Ramos (cell line): ENCODE data around the gene DBNL.

ENCODE experiments used
- in situ Hi-C: fragments of 300-500 bp; cut with MboI; formaldehyde crosslinking; loops from one replicate; pipeline ENCODE4 v1.14.3; 2022; ENCODE audit warnings: low sequenced_read_pairs; ENCODE audit not compliant: unreplicated experiment

DBNL gene

DNA sequence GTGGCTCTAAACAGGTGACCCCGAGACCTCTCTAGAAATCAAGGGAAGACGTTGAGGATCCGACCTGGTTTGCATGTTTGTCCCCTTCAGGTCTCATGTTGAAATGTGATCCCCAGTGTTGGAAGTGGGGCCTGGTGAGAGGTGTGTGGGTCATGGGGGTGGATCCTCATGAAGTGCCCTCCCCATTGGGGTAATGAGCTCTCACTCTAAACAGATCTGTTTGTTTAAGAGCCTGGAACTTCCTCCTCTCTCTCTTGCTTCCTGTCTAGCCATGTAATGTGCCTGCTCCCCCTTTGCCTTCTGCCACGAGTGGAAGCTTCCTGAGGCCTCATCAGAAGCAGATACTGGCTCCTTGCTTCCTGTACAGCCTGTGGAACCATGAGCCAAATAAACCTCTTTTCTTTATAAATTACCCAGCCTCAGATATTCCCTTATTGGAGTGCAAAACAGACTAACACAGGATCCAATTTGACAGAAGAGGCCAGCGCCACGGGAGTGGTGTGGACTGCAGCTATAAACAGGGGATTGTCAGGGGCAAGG lies 48.7 kb downstream of the DBNL start:
- in situ Hi-C loops, result loop anchor here (25.0 kb wide), 1 partner anchor 894 kb away; the partner anchor contains the start of gene MYO1G

DNA sequence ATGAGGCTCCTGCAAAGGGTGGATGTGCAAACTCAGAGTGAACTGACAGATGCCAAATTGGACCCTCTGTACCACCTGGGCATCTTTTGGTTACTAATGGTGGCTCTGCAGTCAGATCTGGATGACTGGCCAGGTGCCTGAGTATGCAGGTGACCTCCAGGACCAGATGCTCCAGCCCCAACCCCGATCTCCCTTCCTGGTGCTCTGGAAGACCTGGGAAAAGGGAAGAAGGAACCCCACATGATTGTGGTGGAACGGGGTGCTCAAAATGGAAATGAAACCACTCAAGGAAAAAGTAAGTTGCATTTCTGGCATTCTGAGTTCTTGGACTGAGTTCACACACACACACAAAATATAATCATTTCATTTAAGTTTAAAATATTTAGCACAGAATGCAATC lies 49.9 kb downstream of the DBNL start:
- in situ Hi-C loops, result loop anchor here (25.0 kb wide), 1 partner anchor 893 kb away; the partner anchor contains the start of gene MYO1G

DNA sequence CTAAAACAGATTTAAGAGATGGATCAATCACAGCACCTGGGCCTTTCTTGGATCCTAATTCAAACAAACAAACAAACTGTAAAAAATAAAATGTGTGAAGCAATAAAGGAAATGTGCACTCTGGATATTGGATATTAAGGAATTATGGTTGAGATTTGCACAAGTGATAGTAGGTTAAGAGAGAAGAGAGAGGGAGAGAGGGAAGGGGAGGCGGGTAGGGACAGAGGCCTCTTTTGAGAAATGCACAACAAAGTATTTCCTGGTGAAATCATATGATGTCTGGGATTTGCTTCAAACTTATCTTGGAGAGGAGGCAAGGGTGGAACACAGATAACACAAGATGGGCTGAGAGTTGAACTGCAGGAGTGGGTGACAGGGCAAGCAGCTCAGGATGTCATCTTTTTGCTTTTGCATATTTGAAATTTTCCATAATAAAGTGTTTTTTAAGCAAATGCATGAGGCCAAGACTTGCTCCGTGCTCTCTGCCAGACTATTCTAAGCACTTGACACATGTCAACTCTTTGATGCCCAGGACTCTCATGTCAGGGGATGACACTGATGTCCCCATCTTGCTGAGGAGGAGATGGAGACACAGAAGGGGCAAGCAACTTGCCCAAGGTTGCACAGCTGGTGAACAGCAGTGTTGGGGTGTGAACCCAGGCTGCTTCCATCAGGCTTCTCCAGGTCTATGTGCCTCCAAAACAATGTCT lies 50.5 kb downstream of the DBNL start:
- in situ Hi-C loops, result loop anchor here (25.0 kb wide), 1 partner anchor 892 kb away; the partner anchor contains the start of gene MYO1G

DNA sequence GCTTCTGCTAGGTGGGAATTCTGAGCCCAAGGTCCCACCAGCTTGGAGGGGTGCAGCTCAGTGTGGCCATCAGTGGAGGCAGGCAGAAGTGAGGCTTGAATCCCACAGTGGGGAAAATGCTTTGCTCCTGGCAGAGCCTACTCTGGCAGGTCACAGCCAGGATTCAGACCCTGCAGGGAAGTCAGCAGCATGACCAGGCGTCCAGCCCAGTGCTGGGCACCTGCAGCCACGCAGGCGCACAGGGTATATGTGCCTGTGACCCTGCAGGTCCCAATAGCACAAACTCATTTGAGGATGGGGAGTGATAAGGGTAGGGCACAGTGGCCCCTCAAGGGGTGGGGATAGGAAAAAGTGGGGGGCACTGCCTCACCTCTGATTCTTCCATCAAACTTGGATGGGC lies 51.3 kb downstream of the DBNL start:
- in situ Hi-C loops, result loop anchor here (25.0 kb wide), 1 partner anchor 892 kb away; the partner anchor contains the start of gene MYO1G

DNA sequence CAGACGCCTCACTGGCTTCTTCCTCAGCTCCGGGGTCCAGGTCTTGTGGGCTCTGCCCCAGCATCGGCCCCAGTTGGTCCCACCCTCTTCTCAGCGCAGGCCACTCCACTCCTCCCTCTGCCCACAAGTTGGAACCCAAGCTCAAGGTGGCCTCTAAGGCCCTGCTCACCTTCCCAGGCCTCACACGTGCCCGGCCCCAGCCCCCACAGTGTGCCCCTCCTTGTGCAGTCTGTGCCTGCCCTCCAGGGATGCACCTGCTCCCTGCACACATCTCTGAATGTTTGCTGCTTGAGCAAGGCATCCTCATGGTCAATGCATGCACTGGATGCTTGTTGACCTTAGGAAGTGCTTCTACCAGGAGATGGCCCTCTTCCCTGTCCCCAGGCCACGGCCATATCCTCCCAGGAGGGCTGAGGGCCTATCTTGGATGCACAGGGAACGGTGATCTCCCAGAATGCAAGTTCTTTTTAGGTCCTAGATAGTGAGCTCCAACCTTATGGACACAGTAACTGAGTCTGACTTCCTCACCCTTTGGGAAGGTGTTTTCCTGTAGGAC lies 51.9 kb downstream of the DBNL start:
- in situ Hi-C loops, result loop anchor here (25.0 kb wide), 1 partner anchor 891 kb away; the partner anchor contains the start of gene MYO1G

DNA sequence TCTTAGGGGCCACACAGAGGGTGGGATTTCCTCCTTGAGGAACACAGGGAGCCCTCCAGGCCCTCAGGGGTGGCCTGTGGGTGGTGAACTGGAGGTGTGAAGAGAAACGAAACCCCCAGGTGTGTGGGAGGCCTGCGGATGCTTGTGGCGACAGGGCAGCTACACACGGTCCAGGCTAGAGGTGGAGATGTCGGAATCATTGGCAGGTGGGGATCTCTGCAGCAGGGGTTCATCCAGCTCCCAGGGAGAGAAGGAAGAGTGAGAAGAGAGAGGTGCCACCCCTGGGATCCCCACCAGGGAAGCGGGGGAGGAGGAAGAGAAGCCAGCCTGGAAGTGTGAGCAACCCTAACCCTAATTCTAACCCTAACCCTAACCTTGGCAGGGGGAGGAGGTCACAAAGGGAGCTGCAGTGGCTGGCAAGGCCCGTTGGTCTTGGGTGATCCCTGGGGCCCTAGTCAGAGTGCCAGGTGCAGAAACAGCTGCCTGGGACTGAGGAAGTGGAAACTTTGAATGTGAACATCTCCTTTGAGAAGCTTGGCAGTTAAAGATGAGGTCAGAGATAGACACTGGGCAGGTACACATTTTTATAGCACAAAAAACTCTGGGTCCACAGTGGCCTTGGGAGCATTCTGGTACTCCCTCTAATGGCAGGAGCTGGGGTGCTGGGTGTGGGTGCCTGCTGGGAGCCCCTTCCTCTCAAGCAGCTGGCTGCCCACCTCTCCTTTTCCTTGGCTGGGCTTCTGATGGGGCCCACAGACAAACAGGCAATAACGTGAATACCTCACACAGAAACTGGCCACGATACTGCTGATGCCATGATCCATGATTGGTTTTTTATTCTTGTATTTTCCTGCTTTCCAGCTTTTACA lies 52.8 kb downstream of the DBNL start:
- in situ Hi-C loops, result loop anchor here (25.0 kb wide), 1 partner anchor 890 kb away; the partner anchor contains the start of gene MYO1G

DNA sequence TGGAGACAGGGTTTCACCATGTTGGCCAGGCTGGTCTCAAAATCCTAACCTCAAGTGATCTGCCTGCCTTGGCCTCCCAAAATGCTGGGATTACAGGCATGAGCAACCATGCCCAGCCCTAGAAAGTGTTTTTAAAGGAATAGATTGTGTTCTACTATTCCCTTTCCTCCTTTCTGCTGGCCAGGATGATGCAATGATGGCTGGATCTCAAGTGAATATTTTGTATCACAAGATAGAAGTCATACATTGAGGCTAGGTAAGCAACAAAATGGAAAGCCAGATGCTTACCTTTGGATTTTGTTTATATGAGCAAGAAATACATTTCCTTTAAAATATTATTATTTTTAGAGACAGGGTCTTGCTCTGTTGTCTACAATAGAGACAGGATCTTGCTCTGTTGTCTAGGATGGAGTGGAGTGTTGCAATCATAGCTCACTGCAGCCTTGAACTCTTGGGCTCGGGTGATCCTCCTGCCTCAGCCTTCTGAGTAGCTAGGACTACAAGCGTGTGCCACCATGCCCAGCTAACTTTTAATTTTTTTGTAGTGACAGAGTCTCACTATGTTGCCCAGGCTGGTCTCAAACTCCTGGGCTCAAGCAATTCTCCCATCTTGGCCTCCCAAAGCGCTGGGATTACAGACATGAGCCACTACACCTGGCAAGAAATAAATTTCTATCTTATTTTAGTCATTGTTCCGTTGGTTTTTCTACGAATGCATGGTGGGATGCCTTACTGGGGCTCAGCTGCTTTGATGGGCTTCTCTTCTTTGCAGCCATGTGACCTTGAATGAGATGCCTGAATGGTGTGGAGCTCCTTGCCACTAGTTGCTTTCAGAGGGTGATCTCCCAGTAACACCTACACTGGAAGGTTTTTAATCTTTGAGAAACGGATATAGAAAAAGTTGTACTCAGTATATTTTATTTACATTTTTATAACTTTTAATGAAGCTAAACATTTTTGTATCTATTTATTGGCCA lies 53.9 kb downstream of the DBNL start:
- in situ Hi-C loops, result loop anchor here (25.0 kb wide), 1 partner anchor 889 kb away; the partner anchor contains the start of gene MYO1G

DNA sequence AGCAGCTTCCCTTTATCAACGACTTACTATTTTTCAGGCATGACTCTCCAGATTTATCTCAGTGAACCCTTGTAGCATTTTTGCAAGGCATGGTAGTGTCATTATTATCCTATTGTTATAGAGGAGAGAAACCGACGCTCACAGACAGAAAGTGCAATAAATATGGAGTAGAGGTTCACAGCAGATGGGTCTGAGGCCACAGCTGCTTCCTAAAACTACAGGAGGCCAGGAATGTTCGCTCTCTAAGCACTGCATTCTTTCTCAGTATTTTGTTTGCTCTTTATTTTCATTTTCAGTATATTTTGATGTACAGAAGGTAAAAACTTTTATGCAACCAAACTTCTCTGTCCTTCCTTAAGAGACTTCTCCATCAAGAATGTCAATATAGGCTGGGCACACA lies 55.2 kb downstream of the DBNL start:
- in situ Hi-C loops, result loop anchor here (25.0 kb wide), 1 partner anchor 888 kb away; the partner anchor contains the start of gene MYO1G

DNA sequence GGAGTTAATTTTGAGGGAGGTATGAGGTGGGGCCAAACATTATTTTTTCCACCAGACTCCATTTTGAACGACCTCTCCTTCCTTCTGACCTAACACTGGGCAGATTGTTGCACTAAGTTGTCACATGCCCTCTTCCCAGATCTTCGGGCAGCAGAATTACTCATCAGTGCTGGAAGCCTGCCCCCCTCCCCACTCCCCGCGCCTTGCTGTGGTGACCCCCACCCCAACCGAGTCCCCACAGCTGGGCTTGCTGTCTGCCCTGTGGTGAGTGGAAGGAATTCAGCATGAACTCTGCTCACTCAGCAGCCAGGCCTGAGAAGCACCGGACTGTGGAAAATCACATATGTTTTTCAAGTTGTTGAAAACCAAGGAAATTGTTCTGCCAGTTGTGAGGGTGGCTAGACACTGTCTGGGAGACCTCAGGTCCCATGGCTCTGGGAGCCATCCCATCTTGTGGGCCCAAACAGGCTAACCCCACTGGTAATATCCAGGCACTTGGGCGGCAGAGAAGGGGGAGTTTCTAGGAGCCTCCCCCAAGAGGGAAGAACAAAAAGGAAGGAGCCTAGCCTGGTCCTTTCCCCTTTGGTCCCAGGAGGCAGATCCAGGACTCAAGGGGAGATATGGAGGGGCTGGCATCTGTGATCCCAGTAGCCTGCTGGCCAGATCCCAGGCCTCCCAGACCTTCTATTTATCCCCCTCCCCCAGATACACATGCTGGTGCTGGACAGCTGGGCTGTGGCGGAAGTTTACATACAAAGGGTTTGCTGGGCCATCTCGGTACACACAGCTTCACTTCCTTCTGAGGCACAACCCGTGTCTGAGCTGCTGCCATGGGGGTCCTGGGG lies 56.2 kb downstream of the DBNL start:
- in situ Hi-C loops, result no loop called here

DNA sequence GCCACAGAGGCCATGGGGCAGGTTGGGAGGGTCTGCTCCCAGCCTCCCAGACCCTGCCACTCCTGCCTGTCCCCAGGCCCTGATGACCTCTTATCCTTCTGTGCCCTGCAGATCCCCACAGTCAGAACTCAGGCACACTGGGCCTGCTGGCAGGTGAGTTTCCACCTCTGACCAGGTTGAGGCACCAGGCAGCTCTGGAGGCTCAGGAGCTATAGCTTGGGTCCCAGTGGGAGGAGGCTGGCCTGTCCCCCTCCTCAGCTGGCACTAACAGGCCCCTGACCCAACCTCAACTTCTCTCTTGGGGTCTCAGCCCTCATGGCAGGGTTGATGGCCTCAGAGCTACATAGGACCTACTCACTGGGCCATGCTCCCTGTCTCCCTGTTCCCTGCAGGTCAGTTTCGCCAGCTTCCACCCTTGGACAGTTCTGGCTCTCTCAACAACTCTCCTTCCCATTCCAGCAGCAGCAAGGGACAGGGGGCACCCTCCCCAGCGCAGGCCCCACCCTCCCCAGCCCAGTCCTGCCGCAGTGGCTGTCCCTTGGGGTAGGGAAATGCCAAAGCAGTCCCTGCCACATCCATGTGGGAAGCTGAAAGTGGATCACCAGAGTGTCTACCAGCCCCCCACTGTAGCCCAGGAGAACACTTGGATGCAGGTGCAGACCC lies 56.9 kb downstream of the DBNL start:
- in situ Hi-C loops, result no loop called here

DNA sequence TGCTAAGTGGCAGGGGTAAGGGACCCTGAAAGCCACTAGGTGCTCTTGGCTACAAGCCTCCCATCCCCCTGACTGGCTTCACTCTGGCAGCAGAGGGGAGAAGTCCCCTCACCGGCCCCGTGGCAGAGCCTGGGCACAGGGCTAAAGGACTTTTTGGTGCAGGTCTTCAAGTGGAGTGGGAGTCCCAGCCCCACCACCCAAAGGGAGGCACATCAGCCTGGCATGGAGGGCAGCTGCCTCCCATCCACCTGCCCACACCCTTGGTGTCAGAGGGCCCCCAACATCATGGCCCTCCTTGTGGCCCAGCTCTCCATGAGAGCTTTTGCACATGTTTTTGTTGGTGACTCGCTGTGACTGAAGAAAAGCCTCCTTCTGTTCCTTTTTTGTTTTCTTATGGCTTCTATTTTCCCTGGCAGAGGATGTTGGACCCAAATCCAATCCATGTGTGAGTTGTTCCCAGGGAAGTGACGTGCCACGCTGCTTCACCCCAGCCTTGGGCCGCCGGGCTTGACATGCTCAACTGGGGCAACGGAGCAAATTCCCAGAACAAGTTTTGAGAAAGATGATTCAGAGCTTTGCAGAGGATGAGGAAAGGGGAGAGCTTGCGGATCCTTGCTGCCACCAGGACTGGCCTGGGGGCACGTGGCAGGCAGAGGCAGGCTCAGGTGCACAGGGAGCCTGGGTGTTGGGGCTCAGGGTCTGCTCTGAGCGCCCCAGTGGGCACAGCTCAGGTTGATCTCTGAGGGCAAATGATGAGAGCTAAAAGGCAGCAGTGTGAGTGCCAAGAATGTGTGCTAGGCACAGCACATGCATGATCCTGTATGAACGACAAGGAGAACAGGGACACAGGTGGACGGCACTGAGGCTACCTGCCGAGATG lies 57.7 kb downstream of the DBNL start:
- in situ Hi-C loops, result no loop called here

DNA sequence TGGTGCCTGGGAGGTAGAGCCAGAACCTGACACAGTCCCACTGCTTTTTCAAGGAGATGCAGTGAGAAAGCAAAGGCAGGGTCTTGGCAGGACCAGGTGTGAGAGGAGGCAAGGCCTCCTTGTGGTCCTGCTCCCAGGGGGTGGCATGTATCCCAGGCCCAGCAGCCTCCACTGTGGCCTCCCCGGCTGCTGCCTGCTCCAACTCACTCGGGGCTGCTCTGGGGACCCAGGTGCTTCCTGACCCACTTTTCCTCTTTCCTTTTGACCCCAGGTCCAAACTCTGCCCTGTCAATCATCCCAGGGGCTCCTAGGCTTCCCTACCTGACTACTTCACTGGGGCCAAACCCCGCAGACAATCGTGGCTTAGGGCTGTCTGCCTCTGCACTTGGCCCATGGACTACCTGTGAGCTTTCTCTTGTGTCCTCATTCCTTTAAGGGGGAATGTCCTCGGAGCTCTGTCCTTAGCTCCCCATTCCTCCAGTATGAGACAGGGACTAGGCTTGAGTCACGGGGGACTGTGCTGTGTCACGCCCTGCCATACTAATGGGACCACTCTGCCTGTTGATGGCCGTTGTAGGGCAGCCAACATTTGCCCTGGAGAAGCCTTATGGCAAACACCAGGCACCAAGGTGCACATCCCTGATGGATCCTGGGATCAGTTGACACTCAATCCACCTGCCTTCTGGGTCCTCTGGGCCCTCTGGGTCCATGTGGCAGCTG lies 58.5 kb downstream of the DBNL start:
- in situ Hi-C loops, result no loop called here

DNA sequence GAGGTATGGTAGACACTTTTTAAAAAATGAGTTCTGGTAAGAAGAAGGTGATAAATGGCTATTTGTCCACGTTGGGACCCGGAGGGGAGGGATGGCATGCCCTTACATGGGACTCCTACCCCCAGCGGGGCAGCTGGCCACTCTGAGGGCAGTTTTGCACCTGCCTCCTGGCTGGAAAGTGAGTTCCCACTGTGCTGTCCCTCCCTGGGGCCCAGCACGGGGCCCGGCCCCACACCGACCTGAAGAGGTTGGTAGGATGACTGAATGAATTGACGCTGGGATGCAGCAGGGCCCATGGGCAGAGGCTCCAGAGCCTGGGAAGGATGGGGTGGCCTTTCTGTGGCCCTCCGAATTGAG lies 59.0 kb downstream of the DBNL start:
- in situ Hi-C loops, result no loop called here

DNA sequence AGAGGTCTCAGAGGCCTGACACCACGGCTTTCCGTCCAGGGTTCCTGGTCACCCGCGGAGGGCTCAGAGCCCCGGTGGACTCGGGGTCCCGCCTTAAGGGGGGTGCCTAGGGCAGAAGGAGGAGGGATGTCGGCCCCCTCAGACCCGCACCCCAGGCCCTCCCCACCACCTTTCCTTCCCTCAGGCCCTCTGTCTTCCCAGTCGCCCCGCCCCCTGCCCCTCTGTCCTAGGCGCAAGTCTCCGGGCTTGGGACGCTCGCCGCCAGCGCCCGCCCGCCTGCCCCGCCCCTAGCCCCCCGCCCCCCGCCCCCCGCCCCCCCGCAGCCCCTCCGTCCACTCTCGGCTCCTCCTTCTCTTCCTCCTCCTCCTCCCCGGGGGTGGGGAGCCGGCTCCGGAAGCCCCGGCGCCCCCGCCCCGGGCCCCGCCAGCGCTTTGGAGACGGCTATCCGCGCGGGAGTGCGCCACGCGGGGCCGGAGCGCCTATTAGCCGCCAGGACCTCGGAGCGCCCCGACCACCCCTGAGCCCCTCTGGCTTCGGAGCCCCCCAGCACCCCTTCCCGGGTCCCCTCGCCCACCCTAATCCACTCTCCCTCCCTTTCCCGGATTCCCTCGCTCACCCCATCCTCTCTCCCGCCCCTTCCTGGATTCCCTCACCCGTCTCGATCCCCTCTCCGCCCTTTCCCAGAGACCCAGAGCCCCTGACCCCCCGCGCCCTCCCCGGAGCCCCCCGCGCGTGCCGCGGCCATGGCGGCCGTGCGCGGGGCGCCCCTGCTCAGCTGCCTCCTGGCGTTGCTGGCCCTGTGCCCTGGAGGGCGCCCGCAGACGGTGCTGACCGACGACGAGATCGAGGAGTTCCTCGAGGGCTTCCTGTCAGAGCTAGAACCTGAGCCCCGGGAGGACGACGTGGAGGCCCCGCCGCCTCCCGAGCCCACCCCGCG lies 59.7 kb downstream of the DBNL start, which contains the start of gene AEBP1:
Gene AEBP1 (plus strand): TSS at position 423 of the 937 bp plus-strand sequence. CDS start 321 bp downstream, at position 744.
- in situ Hi-C loops, result no loop called here
